GM13977 (cell line): ENCODE data around the gene PBX2.
"Not testable (repeated sequence)": the region's sequence is repeated elsewhere in the genome, so short reads cannot be mapped to it uniquely, and the experiment has no call there.

Experiments used
- DNase-seq: peaks from one replicate; pipeline ENCODE4 v3.0.0; 2012; ENCODE audit warnings: low spot score
- CTCF ChIP-seq: IDR thresholded peaks from 2 replicates; pipeline ENCODE4 v1.5.1; 2012; ENCODE audit warnings: mild to moderate bottlenecking, control low read depth; ENCODE audit not compliant: insufficient read depth; ENCODE audit errors: extremely low read depth, missing control alignments
- in situ Hi-C: fragments of 300-500 bp; cut with MboI; formaldehyde crosslinking; loops from one replicate; pipeline ENCODE4 v1.12.0; 2022; ENCODE audit warnings: low sequenced_read_pairs, low pct_unique_long_range_greater_than_20kb, mixed read lengths, inconsistent platforms; ENCODE audit not compliant: unreplicated experiment

The PBX2 gene

GRCh38 chr6:32187009-32187709, 2.8 kb downstream of the PBX2 start:
- in situ Hi-C loops: no loop called here
- no peak for TF ChIP-seq CTCF
- DNase-seq: no peak

GRCh38 chr6:32186151-32186840, 3.7 kb downstream of the PBX2 start:
- DNase-seq, in situ Hi-C loops: not testable (repeated sequence)

- not testable (repeated sequence) for DNase-seq
These were observed 4.3 kb downstream of the PBX2 start for GRCh38 chr6:32185681-32186131.

GRCh38 chr6:32184084-32184640, 5.8 kb downstream of the PBX2 start, which contains the start of gene AGER:
TSS of gene AGER (minus strand) at chr6:32184253. CDS start at chr6:32184222, 31 bp downstream.
- no peak for TF ChIP-seq CTCF
- in situ Hi-C loops: no loop called here
- no peak for DNase-seq

More at GRCh38 chr6:32185681-32186131, 4.3 kb downstream of the PBX2 start:
- in situ Hi-C loops: not testable (repeated sequence)

- no peak for TF ChIP-seq CTCF
- DNase-seq: no peak
- in situ Hi-C loops: no loop called here
These were observed 6.4 kb downstream of the PBX2 start for GRCh38 chr6:32183483-32184083.

- no peak for DNase-seq
- in situ Hi-C loops: no loop called here
- TF ChIP-seq CTCF: no peak
These were observed 7.0 kb downstream of the PBX2 start for GRCh38 chr6:32183030-32183429.

GRCh38 chr6:32182555-32182981, 7.4 kb downstream of the PBX2 start:
- in situ Hi-C loops: no loop called here
- TF ChIP-seq CTCF: no peak

More at GRCh38 chr6:32182555-32182981, 7.4 kb downstream of the PBX2 start:
- no peak for DNase-seq
